DOHH2 (cell line): ENCODE results near the gene TACC2.

Experiments
- CTCF ChIP-seq: fragments of 200-600 bp; sonication (generic); IDR thresholded peaks from one replicate; pipeline ENCODE4 v1.5.1; 2014; ENCODE audit warnings: antibody characterized with exemption, mild to moderate bottlenecking, low read depth, low read length; ENCODE audit not compliant: poor library complexity, severe bottlenecking
- EZH2phosphoT487 ChIP-seq: fragments of 200-600 bp; sonication (generic); IDR thresholded peaks from 2 replicates; pipeline ENCODE4 v1.6.1; 2017; ENCODE audit warnings: borderline replicate concordance, mild to moderate bottlenecking, antibody characterized with exemption, low read length, moderate library complexity, mixed read lengths

DNA sequence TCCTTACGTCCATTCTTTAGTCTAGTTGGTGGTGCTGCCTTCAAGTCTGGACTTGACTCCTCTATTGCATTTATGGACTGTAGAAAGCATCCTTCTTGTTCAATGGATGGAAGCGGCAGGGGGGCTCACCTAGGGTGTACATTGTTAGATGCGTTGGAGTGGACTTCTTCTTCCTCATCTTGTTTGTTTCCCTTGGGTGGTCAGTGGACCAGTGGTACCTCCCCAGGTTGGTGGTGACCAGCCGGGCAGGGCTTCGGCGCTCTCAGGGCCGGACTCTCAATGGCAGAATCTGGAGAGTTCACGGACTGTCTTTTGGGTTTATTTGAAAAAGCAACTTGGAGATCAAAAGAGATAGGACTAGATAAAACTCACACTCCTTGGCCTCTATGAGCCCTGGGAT, 276.0 kb downstream of the TACC2 start:
- TF ChIP-seq CTCF (no peak), EZH2phosphoT487 (no peak)
